HG03060 (cell line): ENCODE measurements around the gene RPS28.

Experiments
- ATAC-seq: cut with Tn5 transposase; IDR thresholded peaks from one replicate; pipeline ENCODE4 v1.9.1; 2021; ENCODE audit warnings: low read depth, moderate number of reproducible peaks; ENCODE audit not compliant: unreplicated experiment

The RPS28 gene

GRCh38 chr19:8370176-8371010 lies 49.1 kb downstream of the RPS28 start:
- no peak for ATAC-seq

DNA sequence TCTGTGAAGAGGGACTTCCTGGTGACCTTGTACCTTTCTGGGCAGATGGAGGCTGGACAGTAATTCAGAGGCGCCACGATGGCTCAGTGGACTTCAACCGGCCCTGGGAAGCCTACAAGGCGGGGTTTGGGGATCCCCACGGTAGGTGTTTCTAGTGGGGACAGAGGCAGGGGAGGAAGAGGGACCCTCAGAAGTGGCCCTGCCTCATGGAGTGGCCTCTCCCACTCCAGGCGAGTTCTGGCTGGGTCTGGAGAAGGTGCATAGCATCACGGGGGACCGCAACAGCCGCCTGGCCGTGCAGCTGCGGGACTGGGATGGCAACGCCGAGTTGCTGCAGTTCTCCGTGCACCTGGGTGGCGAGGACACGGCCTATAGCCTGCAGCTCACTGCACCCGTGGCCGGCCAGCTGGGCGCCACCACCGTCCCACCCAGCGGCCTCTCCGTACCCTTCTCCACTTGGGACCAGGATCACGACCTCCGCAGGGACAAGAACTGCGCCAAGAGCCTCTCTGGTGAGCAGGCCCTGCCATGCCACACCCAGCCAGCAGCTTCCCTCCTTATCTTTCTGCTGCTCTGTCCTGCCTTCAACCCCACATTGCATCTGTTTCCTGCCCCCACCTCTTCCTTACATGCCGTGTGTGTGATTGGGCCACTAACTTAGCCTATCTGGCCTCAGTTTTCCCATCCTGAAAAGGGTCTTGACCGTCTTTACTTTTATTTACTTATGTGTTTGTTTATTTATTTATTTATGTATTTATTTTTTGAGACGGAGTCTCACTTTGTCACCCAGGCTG lies 49.9 kb downstream of the RPS28 start:
- no peak for ATAC-seq
